GM18526 (cell line): ENCODE measurements around the gene TSGA10.

Source experiments
- POLR2A ChIP-seq: IDR thresholded peaks from 3 replicates; pipeline ENCODE4 v1.6.1; 2011; ENCODE audit not compliant: insufficient read length; ENCODE audit errors: extremely low read depth

Gene TSGA10, protein sequence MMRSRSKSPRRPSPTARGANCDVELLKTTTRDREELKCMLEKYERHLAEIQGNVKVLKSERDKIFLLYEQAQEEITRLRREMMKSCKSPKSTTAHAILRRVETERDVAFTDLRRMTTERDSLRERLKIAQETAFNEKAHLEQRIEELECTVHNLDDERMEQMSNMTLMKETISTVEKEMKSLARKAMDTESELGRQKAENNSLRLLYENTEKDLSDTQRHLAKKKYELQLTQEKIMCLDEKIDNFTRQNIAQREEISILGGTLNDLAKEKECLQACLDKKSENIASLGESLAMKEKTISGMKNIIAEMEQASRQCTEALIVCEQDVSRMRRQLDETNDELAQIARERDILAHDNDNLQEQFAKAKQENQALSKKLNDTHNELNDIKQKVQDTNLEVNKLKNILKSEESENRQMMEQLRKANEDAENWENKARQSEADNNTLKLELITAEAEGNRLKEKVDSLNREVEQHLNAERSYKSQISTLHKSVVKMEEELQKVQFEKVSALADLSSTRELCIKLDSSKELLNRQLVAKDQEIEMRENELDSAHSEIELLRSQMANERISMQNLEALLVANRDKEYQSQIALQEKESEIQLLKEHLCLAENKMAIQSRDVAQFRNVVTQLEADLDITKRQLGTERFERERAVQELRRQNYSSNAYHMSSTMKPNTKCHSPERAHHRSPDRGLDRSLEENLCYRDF

DNA sequence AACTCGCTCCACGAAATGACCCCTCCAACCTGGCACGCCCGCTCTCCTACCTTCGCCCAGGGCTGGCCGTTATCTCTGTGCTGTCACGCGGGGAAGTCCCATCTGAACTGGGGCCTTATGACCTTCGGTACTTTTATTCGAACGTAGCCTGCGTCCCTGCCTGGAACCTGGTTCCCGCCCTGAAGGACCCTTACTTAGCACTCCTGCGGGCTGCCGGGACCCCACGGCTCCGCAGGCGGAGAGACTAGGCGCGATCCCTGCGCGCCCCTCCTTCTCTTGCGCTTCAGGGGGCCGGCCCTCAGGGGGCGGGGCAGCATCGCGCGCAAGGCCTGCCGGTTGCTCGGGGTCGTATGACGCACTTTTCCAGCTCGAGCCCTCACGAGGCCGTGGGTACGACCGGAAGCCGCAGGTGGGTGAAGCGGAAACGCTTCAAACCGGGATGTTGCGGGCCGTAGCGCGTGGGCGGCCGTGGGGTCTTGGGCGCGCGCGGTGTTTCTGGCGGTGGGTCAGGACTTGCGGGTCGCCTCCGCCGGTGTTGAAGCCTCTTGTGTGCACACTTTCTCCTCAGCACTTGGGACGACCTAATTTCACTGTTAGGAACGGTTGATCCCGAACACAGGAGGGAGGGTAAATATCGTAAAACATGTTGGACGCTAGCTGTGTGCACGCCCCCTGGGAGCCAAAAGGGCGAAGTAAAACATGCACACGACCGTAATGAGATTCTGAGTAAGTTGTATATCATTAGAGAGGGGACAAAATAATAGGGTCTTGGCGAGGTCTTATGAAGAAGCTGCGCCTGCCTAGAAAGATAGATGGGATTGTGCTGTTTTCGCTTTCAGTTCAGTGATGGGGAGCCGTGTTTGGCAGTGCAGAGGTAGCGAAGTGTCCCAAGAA, at the start of gene TSGA10, which contains the start of gene LIPT1:
Gene TSGA10, minus strand, starts transcription at position 300 of the 894 bp plus-strand sequence. CDS start 45,503 bp downstream, outside the sequence.
Gene LIPT1, plus strand, starts transcription at position 325 of the 894 bp plus-strand sequence. CDS start 6,991 bp downstream, outside the sequence.
- peak; percentile 83 for TF ChIP-seq POLR2A

DNA sequence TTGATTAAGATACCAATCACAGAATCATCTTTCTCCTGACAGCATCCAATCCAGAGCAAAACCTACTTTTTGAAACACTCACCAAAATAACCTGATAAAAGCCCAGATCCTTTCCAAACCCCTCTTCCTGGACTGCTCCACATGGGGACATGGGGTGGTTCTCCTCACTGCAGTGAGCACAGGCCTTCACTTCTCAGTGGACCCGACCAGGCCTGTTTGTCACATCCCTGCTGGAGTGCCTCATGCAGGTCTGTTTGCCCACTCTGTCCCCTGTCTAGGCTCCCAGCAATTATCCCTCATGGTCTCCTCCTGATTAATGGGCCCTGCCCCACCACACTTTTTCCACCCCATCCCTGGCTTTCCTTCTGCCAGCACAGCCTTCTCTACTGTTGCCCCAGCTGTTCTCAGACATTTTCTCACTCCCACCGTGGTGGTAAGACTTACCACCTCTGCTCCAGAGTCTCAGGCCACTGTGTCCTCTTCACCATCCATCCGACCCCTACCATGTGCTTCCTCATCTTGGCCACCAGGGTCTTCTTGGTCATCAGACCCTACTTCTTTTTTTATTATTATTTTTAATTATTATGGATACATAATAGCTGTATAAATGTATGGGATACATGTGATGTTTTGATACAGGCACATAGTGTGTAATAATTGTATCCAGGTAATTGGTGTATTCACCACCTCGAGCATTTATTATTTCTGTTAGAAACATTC, 47.4 kb upstream of the TSGA10 start:
- no peak for TF ChIP-seq POLR2A

DNA sequence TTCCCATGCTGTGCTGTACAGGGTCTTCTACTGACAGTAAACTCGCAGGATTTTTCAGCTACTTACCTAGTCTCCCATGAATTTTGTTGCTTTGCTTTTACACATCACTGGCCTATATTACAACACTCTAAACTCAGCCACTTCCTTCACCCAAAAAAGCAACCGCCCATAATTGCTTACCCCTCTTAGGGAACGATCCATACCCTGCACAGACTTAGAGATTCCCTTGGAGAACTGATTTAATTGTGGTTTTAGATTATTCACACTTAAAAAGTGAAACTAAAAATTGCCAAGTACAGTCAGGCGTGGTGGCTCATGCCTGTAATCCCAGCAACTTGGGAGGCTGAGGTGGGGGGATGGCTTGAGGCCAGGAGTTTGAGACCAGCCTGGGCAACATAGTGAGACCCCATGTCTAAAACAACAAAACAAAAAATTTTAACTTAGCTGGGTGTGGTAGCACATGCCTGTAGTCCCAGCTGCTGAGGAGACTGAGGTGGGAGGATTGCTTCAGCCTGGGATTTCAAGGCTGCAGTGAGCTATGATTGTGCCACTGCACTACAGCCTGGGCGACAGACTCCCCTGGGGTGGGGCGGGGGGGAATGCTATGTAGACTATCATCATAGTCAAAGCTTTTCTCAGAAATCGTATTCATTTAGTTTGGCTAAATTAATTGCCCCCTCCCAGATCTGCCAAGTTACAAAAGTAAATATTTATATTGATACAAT, 45.5 kb upstream of the TSGA10 start:
- no peak for TF ChIP-seq POLR2A

DNA sequence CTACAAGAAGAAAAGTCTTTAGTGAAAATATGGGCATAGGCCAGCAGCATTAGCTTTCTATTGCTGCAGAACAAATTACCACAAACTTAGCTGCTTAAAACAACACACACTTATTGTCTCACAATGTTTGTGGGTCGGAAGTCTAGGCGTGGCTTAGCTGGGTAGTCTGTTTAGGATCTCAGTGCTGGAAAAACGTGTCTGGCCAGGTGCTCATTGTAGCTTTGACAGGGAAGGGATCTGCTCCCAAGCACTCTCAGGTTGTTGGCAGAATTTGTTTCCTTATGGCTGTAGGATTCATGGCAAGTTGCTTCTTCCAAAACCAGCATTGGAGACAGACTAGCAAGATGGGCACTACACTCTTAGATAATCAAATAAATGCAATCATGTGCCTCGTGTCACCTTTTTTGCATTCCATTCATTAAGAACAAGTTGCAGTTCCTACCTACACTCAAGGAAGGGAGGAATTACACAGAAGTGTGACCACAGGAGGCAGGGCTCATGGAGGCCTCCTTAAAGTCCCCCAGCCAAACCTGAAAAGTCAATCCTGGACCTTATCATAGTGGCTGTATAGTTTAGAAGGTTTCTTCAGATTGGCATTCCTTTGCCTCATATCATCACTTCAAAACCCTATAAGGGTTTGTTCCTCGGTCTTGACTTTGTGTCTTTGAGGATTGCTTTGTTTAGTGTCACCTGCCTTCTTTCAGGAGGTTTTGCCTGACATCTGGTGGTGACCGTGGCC, 43.5 kb upstream of the TSGA10 start:
- TF ChIP-seq POLR2A: no peak

DNA sequence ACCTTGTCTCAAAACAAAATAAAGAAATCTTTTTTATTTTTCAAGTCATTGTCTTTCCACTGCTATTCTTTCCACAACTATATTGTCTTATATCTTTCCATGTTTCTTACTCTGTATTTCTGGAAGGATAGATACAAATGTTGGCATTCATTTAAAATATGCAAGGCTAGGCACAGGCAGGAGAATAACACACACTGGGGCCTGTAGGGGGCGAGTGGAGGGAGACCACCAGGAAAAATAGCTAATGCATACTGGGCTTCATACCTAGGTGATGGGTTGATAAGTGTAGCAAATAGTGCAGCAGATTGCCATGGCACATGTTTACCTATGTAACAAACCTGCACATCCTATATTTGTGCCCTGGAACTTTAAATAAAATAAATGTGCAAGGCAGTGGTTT, 35.8 kb upstream of the TSGA10 start:
- no peak for TF ChIP-seq POLR2A

DNA sequence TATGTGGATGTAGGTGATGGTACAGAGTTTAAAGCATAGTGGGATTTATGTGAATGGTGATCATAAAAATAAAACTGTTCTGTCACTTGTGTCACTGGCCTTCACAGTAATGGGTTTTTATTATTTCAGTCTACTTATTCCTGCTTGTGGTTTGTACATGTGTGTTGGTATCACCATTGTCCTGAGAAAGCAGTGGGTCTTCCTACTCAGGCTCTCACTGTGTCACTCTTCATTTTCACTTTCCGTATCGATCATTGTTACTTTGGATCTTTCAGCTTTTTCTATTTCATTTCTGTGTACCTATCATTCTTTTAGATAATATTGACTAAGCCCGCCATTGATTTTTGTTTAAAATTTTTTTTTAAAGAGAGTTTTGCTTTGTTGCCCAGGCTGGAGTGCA, 33.6 kb upstream of the TSGA10 start:
- no peak for TF ChIP-seq POLR2A

DNA sequence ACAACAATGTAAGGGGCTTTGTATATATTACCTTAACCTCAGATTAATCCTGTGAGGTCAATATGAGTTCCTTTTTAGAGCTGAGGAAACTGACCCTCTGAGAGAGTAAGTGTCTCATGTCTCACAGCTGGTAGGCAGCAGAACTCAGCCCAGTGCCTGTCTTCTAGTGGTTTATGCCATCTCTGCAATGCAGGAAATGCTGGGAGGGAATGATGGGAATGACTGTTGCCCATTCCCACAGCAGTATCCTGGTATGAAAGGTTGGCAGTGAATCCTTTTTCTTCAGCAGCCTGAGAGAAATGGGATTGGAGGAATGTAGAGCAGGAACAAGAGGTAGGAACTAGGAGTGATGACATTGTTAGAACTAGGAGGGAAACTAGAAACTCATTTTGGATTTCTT, 32.3 kb upstream of the TSGA10 start:
- no peak for TF ChIP-seq POLR2A

DNA sequence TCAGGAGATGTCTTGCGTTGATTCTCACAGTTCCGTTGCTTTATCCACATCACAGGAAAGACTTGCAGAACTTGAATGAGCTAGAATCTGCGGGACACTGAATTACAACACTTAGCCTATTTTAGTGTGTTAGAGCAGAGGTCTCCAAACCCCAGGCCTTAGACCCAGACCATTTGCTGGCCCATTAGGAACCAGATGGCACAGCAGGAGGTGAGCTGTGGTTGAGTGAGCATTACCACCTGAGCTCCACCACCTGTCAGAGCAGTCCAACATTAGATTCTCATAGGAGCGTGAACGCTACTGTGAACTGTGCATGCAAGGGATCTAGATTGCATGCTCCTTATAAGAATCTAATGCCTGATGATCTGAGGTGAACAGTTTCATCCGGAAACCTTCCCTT, 30.1 kb upstream of the TSGA10 start:
- TF ChIP-seq POLR2A: no peak

DNA sequence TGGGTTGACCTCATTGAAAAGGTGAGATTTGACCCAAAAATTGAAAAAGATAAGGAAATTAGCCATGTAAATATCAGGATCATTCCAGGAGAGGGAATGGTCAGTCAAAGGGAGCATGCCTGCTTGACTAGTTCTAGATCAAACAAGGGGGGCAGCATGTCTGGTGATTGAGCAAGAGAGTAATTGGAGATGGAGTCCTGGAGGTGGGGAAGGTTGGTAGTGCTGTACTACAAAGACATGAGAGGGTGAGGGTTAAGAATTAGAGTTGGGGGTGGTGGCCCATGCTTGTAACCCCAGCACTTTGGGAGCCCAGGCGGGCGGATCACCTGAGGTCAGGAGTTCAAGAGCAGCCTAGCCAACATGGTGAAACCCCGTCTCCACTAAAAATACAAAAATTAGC, 28.3 kb upstream of the TSGA10 start:
- no peak for TF ChIP-seq POLR2A

DNA sequence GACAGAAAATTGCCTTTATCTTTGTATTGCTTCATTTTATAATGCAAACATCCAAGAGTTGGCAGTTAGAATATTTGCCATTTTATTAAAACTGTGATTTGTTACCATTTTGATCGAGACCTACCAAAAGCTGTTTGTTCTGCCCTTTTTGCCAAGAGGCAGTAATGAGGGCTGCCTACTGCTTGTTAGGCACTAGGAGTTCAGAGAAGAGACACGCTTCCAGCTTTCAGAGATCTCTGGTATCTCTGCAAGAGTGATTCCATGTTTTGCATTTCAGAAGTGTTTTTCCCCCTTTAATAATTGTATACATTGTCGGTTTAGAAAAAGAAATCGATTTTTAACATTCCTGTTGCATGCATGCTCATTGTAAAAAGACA, 26.9 kb upstream of the TSGA10 start:
- TF ChIP-seq POLR2A: no peak

DNA sequence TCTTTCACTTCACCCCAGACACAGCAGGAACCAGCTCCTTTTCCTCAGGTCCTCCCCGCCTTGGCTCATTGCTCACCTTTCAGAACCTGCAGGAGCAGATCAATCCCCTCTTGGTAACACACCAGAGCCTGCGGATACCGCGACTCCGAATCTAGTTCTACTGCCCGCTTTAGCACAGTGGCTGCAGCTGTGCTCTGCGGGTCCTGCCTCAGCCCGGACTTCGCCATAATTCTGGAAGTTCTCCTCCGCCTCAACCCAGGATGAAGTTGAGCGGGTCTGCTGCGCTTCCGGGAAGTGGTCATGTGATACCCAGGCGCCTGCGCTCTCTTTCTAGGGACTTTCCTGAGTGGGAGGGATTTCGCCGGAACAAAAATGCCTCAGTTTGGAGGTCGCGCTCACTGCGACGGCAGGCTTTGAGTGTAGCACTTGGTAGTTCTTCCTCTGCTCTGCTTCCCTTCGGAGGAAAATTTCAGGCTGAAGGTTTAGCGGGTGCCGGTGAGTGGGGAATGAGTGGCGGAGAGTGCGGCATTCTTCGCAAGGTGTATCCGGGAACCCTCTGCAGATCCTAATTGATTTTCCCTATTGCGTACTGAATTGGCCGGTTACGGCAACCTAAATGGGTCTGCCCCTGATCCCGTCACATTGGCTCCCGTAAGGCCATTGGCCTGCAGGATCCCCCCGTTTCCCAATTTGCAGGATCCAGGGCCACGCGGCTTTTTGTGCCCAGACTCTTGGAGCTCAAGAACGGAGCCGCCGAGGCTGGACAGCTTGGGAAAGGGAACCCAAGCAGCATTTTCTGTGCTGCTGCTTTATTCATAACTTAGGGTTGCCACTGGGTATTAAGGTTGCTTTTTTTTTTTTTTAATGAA, 26.2 kb upstream of the TSGA10 start, which contains the start of the genes MITD1 and MRPL30:
Gene MITD1, minus strand, starts transcription at position 304 of the 869 bp plus-strand sequence. Its CDS starts 77 bp downstream, at position 227.
Gene MRPL30, plus strand, starts transcription at position 430 of the 869 bp plus-strand sequence. CDS start 5,020 bp downstream, outside the sequence.
- TF ChIP-seq POLR2A: peak; percentile 86
